Measurements from ENCODE around the gene KCNK16.

The KCNK16 gene

DNA sequence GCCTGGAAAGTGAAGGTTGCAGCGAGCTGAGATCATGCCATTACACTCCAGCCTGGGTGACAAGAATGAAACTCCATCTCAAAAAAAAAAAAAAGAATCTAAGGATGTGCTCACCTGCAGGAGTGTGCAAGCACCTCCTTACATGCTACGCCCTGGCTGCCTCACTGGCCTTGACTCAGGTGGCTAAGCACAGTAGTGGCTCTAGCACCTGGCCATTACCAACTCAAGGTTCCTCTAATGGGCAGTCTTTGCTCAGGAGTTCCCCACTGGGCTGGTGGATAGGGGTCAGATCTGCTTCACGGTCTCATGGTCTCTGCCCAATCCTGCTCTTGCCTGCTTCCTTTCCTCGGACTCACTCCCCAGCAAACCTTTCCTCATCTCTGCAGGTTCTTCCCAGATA lies 48.0 kb downstream of the KCNK16 start:
- TF ChIP-seq, protein P1, sequence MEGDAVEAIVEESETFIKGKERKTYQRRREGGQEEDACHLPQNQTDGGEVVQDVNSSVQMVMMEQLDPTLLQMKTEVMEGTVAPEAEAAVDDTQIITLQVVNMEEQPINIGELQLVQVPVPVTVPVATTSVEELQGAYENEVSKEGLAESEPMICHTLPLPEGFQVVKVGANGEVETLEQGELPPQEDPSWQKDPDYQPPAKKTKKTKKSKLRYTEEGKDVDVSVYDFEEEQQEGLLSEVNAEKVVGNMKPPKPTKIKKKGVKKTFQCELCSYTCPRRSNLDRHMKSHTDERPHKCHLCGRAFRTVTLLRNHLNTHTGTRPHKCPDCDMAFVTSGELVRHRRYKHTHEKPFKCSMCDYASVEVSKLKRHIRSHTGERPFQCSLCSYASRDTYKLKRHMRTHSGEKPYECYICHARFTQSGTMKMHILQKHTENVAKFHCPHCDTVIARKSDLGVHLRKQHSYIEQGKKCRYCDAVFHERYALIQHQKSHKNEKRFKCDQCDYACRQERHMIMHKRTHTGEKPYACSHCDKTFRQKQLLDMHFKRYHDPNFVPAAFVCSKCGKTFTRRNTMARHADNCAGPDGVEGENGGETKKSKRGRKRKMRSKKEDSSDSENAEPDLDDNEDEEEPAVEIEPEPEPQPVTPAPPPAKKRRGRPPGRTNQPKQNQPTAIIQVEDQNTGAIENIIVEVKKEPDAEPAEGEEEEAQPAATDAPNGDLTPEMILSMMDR (IDR thresholded peaks at IDR 0.05; ENCODE audit: control insufficient read depth, insufficient read depth, low read depth, low read length, missing control alignments): no peak
- no peak for DNase-seq (ENCODE audit: low read depth)
- H3K4me3 ChIP-seq (ENCODE audit: control insufficient read depth, low read depth, low read length): no peak overlapping the region

DNA sequence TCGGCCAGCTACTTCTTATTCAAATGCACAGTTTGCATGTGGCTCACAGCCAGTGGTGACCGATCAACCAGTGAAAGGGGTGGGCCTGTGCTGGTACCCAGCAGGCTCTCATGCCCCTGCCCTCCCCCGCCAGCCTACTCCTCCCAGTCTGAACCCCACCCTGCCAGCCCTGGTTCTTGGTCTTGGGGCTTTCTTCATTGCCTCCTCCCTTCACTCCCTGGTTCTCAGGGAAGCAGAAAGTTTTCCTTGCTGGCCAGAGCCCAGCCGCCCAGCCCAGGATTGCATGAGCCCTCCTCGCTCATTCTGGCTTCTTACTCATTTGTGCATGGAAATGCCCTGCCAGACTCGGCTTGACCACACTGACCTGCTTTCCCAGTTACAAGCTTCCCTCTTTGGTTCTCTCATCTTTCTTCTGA lies 49.1 kb downstream of the KCNK16 start:
- no peak overlapping the region for H3K4me3 ChIP-seq (ENCODE audit: control insufficient read depth, low read depth, low read length)
- DNase-seq (ENCODE audit: low read depth): no peak
- TF ChIP-seq, protein P1 (IDR thresholded peaks at IDR 0.05; ENCODE audit: control insufficient read depth, insufficient read depth, low read depth, low read length, missing control alignments): no peak

DNA sequence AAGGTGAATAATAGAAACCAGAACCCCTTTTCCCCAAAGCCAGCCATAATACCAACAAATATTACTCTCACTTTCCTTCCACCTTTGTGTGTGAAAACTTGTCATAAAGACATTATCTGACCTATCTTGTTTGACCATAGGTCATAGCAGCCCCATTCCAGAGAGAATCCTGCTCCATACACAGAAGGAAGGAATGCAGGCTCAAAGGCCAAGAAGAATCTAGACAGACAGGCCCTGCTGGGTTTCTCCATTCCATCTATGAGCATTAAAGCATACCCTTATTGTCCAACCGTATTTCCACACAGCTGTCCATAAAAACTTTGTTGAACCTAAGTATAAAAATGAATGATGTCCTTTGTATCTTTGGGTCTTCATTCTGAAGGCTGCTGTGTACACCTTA lies 52.5 kb downstream of the KCNK16 start:
- no peak overlapping the region for H3K4me3 ChIP-seq (ENCODE audit: control insufficient read depth, low read depth, low read length)
- TF ChIP-seq, protein P1 (IDR thresholded peaks at IDR 0.05; ENCODE audit: control insufficient read depth, insufficient read depth, low read depth, low read length, missing control alignments): no peak
- no peak for DNase-seq (ENCODE audit: low read depth)

DNA sequence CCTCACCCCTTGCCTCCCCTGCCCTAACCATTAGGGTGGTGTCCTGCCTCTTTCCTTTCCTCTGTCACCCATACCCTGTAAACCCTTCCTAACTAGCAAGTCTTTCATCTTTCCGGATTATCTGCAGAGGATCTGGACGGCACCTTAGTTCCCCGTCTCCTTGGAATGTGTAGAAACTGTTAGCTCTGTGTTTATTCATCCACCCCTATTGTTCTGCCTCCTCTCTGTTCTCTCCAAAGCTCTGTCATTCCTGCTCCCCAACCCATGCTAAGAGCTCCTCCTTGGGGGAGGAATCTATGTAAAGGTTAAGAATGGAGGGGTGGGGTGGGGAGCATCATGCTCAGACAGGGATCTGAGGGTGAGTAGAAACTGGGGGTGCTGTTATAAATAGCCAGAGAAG lies 53.8 kb downstream of the KCNK16 start:
- TF ChIP-seq, protein P1 (IDR thresholded peaks at IDR 0.05; ENCODE audit: control insufficient read depth, insufficient read depth, low read depth, low read length, missing control alignments): no peak
- DNase-seq (ENCODE audit: low read depth): no peak
- H3K4me3 ChIP-seq (ENCODE audit: control insufficient read depth, low read depth, low read length): no peak overlapping the region

DNA sequence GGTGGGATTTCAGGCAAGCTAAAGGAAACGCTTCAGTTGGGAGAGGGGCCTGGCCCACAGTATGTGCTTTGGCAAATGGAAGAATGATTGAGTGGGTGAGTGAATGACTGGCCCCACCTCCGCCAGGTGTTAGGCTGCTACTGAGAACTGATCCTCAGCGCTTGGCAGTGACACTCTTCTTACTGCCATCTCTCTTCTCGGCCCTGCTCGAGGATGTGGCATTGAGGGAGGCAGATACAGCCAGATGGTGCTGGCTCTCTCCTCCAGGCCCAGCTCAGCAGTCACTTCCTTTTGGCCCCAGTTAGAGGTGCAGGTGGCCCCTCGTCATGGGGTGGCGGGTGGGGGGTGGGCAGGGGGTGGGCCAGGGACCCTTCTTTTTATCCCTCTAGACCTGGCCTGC lies 54.3 kb downstream of the KCNK16 start:
- TF ChIP-seq, protein P1 (IDR thresholded peaks at IDR 0.05; ENCODE audit: control insufficient read depth, insufficient read depth, low read depth, low read length, missing control alignments): no peak
- no peak for DNase-seq (ENCODE audit: low read depth)

DNA sequence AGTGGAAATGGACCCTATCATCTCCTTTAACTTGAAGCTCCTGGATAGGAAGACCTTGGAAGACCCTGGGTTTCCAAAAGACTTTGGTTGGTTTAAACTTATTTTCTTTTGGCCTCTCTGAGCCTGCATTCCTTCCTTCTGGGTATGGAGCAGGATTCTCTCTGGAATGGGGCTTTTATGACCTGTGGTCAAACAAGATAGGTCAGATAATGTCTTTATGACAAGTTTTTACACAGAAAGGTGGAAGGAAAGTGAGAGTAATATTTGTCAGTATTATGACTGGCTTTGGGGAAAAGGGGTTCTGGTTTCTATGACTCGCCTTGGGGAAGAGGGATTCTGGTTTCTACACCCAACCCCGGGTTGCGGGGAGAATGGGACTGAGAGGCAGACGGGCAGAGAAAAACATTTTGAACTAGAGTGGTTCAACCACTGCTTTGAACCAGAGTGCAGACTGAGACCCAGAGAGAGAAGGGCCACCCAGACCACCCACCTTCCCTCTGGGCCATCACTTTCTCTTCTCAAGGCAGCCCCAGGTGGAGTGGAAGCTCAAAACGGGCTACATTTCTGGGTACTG lies 55.6 kb downstream of the KCNK16 start:
- TF ChIP-seq, protein P1 (IDR thresholded peaks at IDR 0.05; ENCODE audit: control insufficient read depth, insufficient read depth, low read depth, low read length, missing control alignments): no peak
- DNase-seq (ENCODE audit: low read depth): no peak
- H3K4me3 ChIP-seq (ENCODE audit: control insufficient read depth, low read depth, low read length): no peak overlapping the region

More for the DNA sequence above, 54.3 kb downstream of the KCNK16 start:
- no peak overlapping the region for H3K4me3 ChIP-seq (ENCODE audit: control insufficient read depth, low read depth, low read length)

DNA sequence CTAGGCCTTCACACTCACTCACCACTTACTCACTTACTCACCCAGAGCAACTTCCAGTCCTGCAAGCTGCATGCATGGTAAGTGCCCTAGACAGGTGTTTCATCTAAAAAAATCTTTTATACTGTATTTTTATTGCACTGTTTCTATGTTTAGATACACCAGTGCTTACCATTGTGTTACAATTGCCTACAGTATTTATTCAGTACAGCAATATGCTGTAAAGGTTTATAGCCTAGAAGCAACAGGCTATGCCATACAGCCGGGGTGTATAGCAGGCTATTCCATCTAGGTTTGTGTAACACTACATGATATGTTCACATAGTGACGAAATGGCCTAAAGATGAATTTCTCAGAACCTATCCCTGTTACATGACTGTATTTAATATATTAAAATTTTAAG lies 56.1 kb downstream of the KCNK16 start:
- TF ChIP-seq, protein P1 (IDR thresholded peaks at IDR 0.05; ENCODE audit: control insufficient read depth, insufficient read depth, low read depth, low read length, missing control alignments): no peak
- no peak for DNase-seq (ENCODE audit: low read depth)
- no peak overlapping the region for H3K4me3 ChIP-seq (ENCODE audit: control insufficient read depth, low read depth, low read length)
